Endometrial microvascular endothelial cells (primary cell): ENCODE measurements around the gene PAN3. TPM values are rescaled to one million over a fixed set of nuclear protein-coding genes. Genes with fewer than 3 reads are reported as not detected.

Experiments used
- in situ Hi-C: cut with HindIII; loops from 2 replicates; pipeline ENCODE4 v1.10.0; 2017; ENCODE audit warnings: low sequenced_read_pairs, low pct_unique_long_range_greater_than_20kb; ENCODE audit errors: inconsistent ontology term
- total RNA-seq: library from RNA; depleted of rRNA; stranded (reverse); fragments of >200 nt; gene quantifications from one replicate; pipeline ENCODE4 v1.2.3, GENCODE V29; 2015; ENCODE audit errors: inconsistent ontology term

Gene PAN3
- total RNA-seq, 1 donor from 2014 or later, result 18.1 TPM

- in situ Hi-C loops, result no loop called here
Observed at GRCh38 chr13:28268800-28269223, 130.5 kb downstream of the PAN3 start.

GRCh38 chr13:28271056-28271840 lies 132.9 kb downstream of the PAN3 start:
- in situ Hi-C loops, result no loop called here

- in situ Hi-C loops, result no loop called here
Observed at GRCh38 chr13:28273919-28274318, 135.6 kb downstream of the PAN3 start.

GRCh38 chr13:28282451-28282850 lies 144.1 kb downstream of the PAN3 start:
- in situ Hi-C loops, result no loop called here

GRCh38 chr13:28283600-28283999 lies 145.3 kb downstream of the PAN3 start:
- in situ Hi-C loops, result no loop called here

- in situ Hi-C loops, result no loop called here
Observed at GRCh38 chr13:28286263-28286662, 147.9 kb downstream of the PAN3 start.

- in situ Hi-C loops, result no loop called here
Observed at GRCh38 chr13:28297341-28297740, 159.0 kb downstream of the PAN3 start.

- in situ Hi-C loops, result no loop called here
Observed at GRCh38 chr13:28299916-28300315, 161.6 kb downstream of the PAN3 start.

- in situ Hi-C loops, result no loop called here
Observed at GRCh38 chr13:28301839-28302238, 163.5 kb downstream of the PAN3 start.

- in situ Hi-C loops, result no loop called here
Observed at GRCh38 chr13:28306325-28306724, 168.0 kb downstream of the PAN3 start.

- in situ Hi-C loops, result no loop called here
Observed at GRCh38 chr13:28313579-28313978, 175.2 kb downstream of the PAN3 start.

GRCh38 chr13:28314879-28315278 lies 176.5 kb downstream of the PAN3 start:
- in situ Hi-C loops, result no loop called here

- in situ Hi-C loops, result no loop called here
Observed at GRCh38 chr13:28316129-28316528, 177.8 kb downstream of the PAN3 start.

- in situ Hi-C loops, result no loop called here
Observed at GRCh38 chr13:28316836-28317235, 178.5 kb downstream of the PAN3 start.

- in situ Hi-C loops, result no loop called here
Observed at GRCh38 chr13:28318496-28318895, 180.2 kb downstream of the PAN3 start.

GRCh38 chr13:28319528-28319927 lies 181.2 kb downstream of the PAN3 start:
- in situ Hi-C loops, result no loop called here

- in situ Hi-C loops, result loop anchor here (5.0 kb wide), 2 partner anchors 87 to 212 kb away; no protein-coding TSS in a partner anchor
Observed at GRCh38 chr13:28320209-28320608, 181.9 kb downstream of the PAN3 start.

- in situ Hi-C loops, result loop anchor here (5.0 kb wide), 2 partner anchors 86 to 211 kb away; no protein-coding TSS in a partner anchor
Observed at GRCh38 chr13:28320884-28321574, 182.7 kb downstream of the PAN3 start.

GRCh38 chr13:28321756-28322155 lies 183.4 kb downstream of the PAN3 start:
- in situ Hi-C loops, result loop anchor here (5.0 kb wide), 2 partner anchors 86 to 211 kb away; no protein-coding TSS in a partner anchor
